ENCODE results near the gene MCM10.

DNA sequence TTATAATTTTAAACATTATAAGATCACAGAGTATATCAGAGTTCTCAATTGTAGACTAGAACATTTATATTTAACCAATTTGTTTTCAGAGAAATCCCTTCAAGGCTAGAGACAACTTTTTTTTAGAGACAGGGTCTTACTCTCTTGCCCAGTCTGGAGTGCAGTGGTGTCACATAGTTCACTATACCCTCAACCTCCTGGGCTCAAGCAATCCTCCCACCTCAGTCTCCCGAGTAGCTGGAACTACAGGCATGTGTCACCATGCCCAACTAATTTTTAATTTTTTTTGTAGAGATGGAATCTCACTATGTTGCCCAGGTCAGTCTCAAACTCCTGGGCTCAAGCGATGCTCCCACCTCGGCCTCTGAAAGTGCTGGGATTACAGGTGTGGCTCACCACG, 57.5 kb downstream of the MCM10 start:
- TF ChIP-seq, protein P1, sequence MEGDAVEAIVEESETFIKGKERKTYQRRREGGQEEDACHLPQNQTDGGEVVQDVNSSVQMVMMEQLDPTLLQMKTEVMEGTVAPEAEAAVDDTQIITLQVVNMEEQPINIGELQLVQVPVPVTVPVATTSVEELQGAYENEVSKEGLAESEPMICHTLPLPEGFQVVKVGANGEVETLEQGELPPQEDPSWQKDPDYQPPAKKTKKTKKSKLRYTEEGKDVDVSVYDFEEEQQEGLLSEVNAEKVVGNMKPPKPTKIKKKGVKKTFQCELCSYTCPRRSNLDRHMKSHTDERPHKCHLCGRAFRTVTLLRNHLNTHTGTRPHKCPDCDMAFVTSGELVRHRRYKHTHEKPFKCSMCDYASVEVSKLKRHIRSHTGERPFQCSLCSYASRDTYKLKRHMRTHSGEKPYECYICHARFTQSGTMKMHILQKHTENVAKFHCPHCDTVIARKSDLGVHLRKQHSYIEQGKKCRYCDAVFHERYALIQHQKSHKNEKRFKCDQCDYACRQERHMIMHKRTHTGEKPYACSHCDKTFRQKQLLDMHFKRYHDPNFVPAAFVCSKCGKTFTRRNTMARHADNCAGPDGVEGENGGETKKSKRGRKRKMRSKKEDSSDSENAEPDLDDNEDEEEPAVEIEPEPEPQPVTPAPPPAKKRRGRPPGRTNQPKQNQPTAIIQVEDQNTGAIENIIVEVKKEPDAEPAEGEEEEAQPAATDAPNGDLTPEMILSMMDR (IDR thresholded peaks at IDR 0.05), result no peak
- TF ChIP-seq POLR2A (IDR thresholded peaks at IDR 0.05), result no peak
